Measurements from ENCODE around the gene S100A14.

S100A14 gene

DNA sequence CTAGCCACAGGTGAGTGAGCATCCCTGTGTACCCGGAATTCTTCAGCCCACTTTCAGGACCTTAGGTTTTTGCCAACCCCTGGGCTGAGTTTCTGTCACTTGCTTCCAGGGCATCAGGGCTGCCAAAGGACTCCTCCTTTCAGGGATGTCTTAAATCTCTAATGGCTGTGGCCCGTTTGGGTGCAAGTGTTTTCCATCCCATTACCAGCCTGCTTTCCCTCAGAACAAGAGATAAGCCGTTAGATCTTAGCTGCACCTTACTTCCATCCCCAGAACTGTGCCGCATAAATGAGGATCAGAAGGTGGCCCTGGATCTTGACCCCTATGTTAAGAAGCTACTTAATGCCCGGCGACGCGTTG is 43.0 kb upstream of the S100A14 start:
- Mint-ChIP-seq H3K27ac (peak overlapping the region; percentile 82 to 98 (median 93)), H3K4me1 (peaks cover 13% of the 10 kb centered on the region), H3K36me3 (ENCODE audit: low read depth) (peaks cover 34% of the 10 kb centered on the region), H3K4me3 (peak overlapping the region; percentile 97 to 99 (median 99)), H3K27me3 (ENCODE audit: low read depth) (no peaks in the 10 kb centered on the region), H3K9me3 (no peaks in the 10 kb centered on the region)
- TF ChIP-seq, protein P1, sequence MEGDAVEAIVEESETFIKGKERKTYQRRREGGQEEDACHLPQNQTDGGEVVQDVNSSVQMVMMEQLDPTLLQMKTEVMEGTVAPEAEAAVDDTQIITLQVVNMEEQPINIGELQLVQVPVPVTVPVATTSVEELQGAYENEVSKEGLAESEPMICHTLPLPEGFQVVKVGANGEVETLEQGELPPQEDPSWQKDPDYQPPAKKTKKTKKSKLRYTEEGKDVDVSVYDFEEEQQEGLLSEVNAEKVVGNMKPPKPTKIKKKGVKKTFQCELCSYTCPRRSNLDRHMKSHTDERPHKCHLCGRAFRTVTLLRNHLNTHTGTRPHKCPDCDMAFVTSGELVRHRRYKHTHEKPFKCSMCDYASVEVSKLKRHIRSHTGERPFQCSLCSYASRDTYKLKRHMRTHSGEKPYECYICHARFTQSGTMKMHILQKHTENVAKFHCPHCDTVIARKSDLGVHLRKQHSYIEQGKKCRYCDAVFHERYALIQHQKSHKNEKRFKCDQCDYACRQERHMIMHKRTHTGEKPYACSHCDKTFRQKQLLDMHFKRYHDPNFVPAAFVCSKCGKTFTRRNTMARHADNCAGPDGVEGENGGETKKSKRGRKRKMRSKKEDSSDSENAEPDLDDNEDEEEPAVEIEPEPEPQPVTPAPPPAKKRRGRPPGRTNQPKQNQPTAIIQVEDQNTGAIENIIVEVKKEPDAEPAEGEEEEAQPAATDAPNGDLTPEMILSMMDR (IDR thresholded peaks at IDR 0.05; ENCODE audit: unreplicated experiment in 3 of 3): no peak

DNA sequence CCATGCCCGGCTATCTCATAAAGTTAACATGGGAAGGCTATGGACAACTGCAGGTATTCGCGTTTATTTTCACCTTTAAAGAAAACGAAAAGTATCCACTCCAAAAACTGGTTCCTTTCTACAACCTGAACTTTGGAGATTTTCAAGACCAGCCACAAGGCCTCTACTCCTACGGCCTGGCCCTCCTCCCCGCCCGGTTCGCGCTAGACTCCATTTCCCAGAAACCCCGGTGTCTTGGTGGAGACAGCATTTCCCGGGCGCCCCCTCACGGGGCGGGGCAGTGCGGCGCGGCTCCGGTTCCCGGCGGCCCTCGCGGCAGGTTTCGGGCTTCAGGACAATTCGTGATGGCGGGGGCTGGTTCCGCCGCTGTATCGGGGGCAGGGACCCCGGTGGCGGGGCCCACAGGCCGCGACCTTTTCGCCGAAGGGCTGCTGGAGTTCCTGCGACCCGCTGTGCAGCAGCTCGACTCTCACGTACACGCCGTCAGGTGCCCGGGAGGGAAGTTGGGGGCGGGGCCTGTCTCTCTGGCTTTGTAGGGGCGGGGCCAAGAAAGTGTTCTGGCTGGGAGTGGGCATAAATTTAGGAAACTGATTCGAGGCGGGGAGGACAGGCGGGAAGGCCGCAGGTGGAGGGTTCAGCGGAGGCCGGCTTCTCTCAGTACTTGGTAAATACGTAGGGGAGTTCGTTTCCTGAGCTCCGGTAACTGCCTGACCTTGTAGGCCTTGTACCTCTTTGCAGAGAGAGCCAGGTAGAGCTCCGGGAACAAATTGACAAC is 42.5 kb upstream of the S100A14 start, which contains the start of gene SNAPIN:
Gene SNAPIN (plus strand): TSS at position 304 of the 775 bp plus-strand sequence. CDS start 41 bp downstream, at position 345.
- Mint-ChIP-seq H3K27me3 (ENCODE audit: low read depth) (no peaks in the 10 kb centered on the region), H3K4me3 (peak within 1 kb of the TSS; percentile 97 to 99 (median 99))

DNA sequence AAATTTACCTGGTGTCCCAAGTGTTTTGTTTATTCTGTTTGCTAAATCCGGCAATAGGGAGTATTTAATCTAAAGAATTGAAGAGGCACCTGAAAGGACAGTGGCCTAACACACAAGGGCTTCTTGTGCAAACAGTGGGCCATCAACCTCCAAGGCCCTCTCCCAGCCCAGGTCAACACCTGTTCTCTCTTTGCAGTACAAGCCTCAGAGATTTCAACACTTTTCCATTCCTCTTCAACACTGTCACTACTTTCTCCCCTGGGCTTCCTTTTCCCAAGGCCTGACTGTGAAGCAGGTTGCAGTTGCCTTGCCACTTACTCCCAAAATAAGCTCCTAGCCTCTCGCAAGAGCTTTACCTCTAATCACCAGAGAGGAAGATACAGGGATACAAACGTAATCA is 39.2 kb upstream of the S100A14 start:
- H3K4me3 Mint-ChIP-seq: peak overlapping the region in 1 of 3 experiments; percentile 23
- no peak overlapping the region for H3K27ac Mint-ChIP-seq
- H3K27me3 Mint-ChIP-seq (ENCODE audit: low read depth): no peaks in the 10 kb centered on the region
- TF ChIP-seq, protein P1 (IDR thresholded peaks at IDR 0.05; ENCODE audit: unreplicated experiment in 3 of 3): no peak
- H3K36me3 Mint-ChIP-seq (ENCODE audit: low read depth): no peaks in the 10 kb centered on the region
- no peaks in the 10 kb centered on the region for H3K9me3 Mint-ChIP-seq
- peaks cover 13% of the 10 kb centered on the region for H3K4me1 Mint-ChIP-seq

More for the DNA sequence above, 42.5 kb upstream of the S100A14 start, which contains the start of gene SNAPIN:
- H3K9me3 Mint-ChIP-seq: no peaks in the 10 kb centered on the region
- peak within 1 kb of the TSS; percentile 82 to 98 (median 93) for H3K27ac Mint-ChIP-seq
- H3K36me3 Mint-ChIP-seq (ENCODE audit: low read depth): peaks cover 28% of the 10 kb centered on the region
- TF ChIP-seq, protein P1 (IDR thresholded peaks at IDR 0.05; ENCODE audit: unreplicated experiment in 3 of 3): peak in 1 of 3 experiments; percentile 12
- H3K4me1 Mint-ChIP-seq: peaks cover 13% of the 10 kb centered on the region

DNA sequence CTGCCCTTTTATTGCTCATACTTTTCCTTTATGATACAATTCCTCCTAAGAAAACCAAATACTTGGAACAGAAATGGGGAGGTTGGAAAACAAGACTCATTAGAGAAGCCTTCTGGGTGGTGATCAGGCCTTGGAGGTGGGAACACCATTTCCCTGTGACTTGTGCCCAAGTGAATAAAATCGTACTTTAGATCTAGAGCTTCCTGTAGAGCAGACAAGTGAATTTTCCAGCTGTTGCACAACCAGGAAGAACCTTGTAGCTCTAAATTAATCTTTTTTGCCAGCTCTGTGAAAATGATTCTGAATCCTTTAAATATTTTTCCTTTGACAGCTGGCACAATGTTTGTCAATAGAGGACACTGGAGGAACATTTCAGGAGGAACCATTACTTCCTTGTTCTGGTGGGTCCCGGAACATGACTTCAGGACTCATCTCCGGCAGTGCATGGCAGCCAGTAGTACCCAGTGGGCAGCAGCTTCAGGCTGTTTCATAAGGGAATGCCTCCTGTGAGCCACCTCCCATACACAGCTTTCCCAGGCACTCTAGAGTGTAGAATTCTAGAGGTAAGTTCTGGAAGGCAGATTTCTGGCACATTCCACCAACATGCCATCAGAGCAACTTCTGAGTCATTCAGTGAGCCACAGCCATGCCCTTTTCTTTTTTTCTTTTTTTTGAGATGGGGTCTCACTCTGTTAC is 36.8 kb upstream of the S100A14 start:
- H3K27me3 Mint-ChIP-seq (ENCODE audit: low read depth): no peaks in the 10 kb centered on the region
- H3K9me3 Mint-ChIP-seq: no peaks in the 10 kb centered on the region
- no peak overlapping the region for H3K27ac Mint-ChIP-seq
- no peaks in the 10 kb centered on the region for H3K4me1 Mint-ChIP-seq
- TF ChIP-seq, protein P1 (IDR thresholded peaks at IDR 0.05; ENCODE audit: unreplicated experiment in 3 of 3): no peak
- H3K4me3 Mint-ChIP-seq: no peak overlapping the region
- H3K36me3 Mint-ChIP-seq (ENCODE audit: low read depth): no peaks in the 10 kb centered on the region

DNA sequence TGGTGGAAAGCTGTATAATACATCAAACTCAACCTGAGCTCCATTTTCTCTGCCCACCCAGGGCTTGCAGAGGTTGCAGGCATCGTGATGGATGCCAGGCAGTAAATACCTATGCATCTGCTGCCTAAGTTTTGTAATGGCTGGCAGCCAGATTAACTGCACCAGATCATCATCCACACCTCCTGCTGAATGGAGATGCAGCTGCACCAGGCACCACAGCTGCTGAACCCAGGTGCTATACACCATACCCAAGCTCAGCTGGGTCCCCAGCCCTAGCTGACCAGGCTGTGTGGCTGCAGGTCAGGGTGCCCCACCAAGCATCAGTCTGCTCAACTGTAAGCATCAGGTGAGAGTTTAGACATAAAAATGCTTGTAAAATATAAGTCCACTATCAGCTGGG is 35.6 kb upstream of the S100A14 start:
- no peaks in the 10 kb centered on the region for H3K27me3 Mint-ChIP-seq (ENCODE audit: low read depth)

More for the DNA sequence above, 35.6 kb upstream of the S100A14 start:
- no peaks in the 10 kb centered on the region for H3K4me1 Mint-ChIP-seq
- no peak overlapping the region for H3K4me3 Mint-ChIP-seq
- peaks cover 4% of the 10 kb centered on the region for H3K36me3 Mint-ChIP-seq (ENCODE audit: low read depth)
- H3K27ac Mint-ChIP-seq: no peak overlapping the region
- TF ChIP-seq, protein P1 (IDR thresholded peaks at IDR 0.05; ENCODE audit: unreplicated experiment in 3 of 3): no peak
- H3K9me3 Mint-ChIP-seq: no peaks in the 10 kb centered on the region
